Measurements from ENCODE around the gene PRDX5.

DNA sequence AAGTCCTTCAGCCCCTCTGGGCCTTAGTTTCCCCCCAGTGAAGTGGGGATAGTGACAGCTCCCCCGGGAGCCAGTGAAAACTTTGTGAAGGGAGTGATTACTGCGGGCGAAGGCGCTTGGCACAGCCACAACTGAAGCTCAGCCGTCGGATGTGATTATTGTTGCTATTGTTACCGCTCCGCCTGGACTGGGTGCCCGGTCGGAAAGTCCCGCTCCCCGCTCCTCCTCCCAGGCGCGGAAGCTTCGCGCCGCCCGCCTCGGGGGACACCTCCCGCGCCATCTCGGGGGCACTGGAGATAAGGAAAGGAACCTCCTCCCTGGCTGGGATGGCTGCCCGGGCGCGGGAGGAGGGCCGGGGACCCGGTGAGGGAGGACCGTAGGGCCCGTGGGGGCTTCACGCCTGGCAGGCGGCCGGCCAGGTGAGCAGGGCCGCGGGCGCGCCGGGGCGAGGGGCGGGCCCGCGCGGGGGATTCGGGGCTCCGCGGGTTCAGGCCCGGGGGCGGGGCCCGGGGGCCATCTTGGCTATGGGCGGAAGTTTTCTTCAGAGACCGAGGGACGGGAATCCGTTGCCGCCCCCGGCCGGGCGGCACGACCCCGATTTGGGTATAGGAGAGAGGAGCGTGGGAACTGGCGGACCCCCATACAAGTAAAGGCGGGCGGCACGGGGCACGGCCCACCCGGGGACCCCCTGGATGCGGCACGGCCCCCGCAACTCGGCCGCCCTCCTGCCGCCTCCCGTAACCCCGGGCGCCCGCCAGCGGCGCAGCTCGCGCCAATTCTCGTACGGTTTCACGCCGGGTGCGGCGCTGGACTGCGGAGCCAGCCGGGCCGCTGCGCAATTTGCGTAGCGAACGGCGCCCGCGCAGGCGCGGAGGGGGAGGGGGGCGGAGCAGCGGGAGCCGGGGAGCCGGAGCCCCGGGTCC lies 32.7 kb upstream of the PRDX5 start, which contains the start of gene GPR137:
- TF ChIP-seq, protein P1, sequence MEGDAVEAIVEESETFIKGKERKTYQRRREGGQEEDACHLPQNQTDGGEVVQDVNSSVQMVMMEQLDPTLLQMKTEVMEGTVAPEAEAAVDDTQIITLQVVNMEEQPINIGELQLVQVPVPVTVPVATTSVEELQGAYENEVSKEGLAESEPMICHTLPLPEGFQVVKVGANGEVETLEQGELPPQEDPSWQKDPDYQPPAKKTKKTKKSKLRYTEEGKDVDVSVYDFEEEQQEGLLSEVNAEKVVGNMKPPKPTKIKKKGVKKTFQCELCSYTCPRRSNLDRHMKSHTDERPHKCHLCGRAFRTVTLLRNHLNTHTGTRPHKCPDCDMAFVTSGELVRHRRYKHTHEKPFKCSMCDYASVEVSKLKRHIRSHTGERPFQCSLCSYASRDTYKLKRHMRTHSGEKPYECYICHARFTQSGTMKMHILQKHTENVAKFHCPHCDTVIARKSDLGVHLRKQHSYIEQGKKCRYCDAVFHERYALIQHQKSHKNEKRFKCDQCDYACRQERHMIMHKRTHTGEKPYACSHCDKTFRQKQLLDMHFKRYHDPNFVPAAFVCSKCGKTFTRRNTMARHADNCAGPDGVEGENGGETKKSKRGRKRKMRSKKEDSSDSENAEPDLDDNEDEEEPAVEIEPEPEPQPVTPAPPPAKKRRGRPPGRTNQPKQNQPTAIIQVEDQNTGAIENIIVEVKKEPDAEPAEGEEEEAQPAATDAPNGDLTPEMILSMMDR (IDR thresholded peaks at IDR 0.05), result no peak
- TF ChIP-seq, protein P2, sequence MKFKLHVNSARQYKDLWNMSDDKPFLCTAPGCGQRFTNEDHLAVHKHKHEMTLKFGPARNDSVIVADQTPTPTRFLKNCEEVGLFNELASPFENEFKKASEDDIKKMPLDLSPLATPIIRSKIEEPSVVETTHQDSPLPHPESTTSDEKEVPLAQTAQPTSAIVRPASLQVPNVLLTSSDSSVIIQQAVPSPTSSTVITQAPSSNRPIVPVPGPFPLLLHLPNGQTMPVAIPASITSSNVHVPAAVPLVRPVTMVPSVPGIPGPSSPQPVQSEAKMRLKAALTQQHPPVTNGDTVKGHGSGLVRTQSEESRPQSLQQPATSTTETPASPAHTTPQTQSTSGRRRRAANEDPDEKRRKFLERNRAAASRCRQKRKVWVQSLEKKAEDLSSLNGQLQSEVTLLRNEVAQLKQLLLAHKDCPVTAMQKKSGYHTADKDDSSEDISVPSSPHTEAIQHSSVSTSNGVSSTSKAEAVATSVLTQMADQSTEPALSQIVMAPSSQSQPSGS (CRISPR knock-in tag; IDR thresholded peaks at IDR 0.05; ENCODE audit: borderline replicate concordance, low read depth), result no peak
- TF ChIP-seq, protein P3, sequence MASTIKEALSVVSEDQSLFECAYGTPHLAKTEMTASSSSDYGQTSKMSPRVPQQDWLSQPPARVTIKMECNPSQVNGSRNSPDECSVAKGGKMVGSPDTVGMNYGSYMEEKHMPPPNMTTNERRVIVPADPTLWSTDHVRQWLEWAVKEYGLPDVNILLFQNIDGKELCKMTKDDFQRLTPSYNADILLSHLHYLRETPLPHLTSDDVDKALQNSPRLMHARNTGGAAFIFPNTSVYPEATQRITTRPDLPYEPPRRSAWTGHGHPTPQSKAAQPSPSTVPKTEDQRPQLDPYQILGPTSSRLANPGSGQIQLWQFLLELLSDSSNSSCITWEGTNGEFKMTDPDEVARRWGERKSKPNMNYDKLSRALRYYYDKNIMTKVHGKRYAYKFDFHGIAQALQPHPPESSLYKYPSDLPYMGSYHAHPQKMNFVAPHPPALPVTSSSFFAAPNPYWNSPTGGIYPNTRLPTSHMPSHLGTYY (CRISPR knock-in tag; IDR thresholded peaks at IDR 0.05), result no peak
- TF ChIP-seq, protein P4, sequence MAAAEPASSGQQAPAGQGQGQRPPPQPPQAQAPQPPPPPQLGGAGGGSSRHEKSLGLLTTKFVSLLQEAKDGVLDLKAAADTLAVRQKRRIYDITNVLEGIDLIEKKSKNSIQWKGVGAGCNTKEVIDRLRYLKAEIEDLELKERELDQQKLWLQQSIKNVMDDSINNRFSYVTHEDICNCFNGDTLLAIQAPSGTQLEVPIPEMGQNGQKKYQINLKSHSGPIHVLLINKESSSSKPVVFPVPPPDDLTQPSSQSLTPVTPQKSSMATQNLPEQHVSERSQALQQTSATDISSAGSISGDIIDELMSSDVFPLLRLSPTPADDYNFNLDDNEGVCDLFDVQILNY (CRISPR knock-in tag; IDR thresholded peaks at IDR 0.05), result no peak
- no peak for TF ChIP-seq ATF1 (CRISPR knock-in tag; IDR thresholded peaks at IDR 0.05)
